Keratinocyte (primary cell): ENCODE data around the gene SMO.

ENCODE experiments used
- EZH2 ChIP-seq: IDR thresholded peaks from one replicate; pipeline ENCODE4 v1.6.1; 2012; ENCODE audit warnings: inconsistent platforms, mild to moderate bottlenecking, low read length, moderate library complexity
- TF ChIP-seq, protein P1 (sequence below), 3 experiments: IDR thresholded peaks in 1 of 3; conservative IDR thresholded peaks in 1 of 3; optimal IDR thresholded peaks in 1 of 3; 2 replicates in 2 of 3; 3 replicates in 1 of 3; pipeline versions ENCODE3 to v1.5.1; 2011; ENCODE audit warnings: low read length in 3 of 3, mild to moderate bottlenecking in 3 of 3, moderate library complexity in 2 of 3, control low read depth in 1 of 3, inconsistent platforms in 1 of 3; ENCODE audit not compliant: insufficient read depth in 2 of 3; ENCODE audit errors: extremely low read depth in 1 of 3

DNA sequence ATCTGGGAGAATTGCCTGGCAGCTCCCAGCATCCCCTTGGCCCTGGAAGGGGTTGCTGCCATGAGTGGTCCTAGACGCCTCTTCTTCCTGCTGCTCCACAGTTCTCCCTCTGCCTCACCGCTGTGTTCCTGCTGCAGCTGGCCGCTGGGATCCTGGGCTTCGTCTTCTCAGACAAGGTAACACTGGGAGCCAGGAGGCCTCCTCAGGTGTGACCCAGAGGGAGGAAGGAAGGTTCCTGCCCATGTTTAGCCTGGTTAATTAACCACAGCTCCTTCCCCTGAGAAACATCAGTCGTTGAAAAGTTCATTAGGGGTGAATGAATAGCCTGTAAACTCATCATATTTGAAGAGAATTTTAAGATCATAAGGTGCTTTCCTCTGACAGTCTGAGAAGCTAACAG lies 25.7 kb upstream of the SMO start:
- TF ChIP-seq, protein P1, sequence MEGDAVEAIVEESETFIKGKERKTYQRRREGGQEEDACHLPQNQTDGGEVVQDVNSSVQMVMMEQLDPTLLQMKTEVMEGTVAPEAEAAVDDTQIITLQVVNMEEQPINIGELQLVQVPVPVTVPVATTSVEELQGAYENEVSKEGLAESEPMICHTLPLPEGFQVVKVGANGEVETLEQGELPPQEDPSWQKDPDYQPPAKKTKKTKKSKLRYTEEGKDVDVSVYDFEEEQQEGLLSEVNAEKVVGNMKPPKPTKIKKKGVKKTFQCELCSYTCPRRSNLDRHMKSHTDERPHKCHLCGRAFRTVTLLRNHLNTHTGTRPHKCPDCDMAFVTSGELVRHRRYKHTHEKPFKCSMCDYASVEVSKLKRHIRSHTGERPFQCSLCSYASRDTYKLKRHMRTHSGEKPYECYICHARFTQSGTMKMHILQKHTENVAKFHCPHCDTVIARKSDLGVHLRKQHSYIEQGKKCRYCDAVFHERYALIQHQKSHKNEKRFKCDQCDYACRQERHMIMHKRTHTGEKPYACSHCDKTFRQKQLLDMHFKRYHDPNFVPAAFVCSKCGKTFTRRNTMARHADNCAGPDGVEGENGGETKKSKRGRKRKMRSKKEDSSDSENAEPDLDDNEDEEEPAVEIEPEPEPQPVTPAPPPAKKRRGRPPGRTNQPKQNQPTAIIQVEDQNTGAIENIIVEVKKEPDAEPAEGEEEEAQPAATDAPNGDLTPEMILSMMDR (optimal IDR thresholded peaks at IDR 0.05 in 1 of 3, IDR thresholded peaks at IDR 0.05 in 1 of 3, conservative IDR thresholded peaks at IDR 0.05 in 1 of 3; ENCODE audit: extremely low read depth in 1 of 3, insufficient read depth in 2 of 3, low read length in 3 of 3) = no peak
- no peak for TF ChIP-seq EZH2
